Measurements from ENCODE around the gene PTPRZ1.

The PTPRZ1 gene

DNA sequence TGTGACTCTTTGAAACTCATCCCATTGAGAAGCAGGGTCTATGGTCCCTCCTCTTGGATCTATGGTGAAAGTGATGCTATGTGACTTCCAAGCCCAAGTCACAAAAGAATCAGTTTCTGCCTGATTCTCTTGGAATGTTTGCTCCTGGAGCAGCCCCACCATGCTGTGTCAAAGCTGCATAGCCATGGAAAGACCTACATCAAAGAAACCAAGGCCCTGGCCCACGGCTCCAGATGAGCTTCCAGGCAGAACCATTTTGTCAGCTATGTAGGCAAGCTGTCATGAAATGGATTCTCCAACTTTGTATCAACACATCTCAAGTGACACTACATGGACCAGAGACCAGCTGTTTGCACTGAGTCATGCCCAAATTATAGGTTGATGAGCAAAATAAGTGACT is 194.1 kb downstream of the PTPRZ1 start:
- Histone ChIP-seq H3K36me3 (ENCODE audit: control insufficient read depth in 5 of 5, insufficient read depth in 5 of 5, low read length in 5 of 5) (no peaks in the 10 kb centered on the region), H3K27ac (ENCODE audit: low read depth, low read length) (no peak overlapping the region), H3K9me3 (ENCODE audit: control insufficient read depth in 5 of 5, low read length in 5 of 5) (no peaks in the 10 kb centered on the region), H3K27me3 (ENCODE audit: control insufficient read depth in 5 of 5, insufficient read depth in 4 of 5, low read length in 5 of 5) (peaks cover 0 to 3% (median 0%) of the 10 kb centered on the region in 5 donors), H3K4me3 (ENCODE audit: low read depth in 1 of 5, low read length in 5 of 5) (no peak overlapping the region), H3K4me1 (ENCODE audit: control insufficient read depth in 5 of 5, insufficient read depth in 5 of 5, low read length in 5 of 5) (no peaks in the 10 kb centered on the region), H3K9ac (ENCODE audit: low read length in 5 of 5) (no peak overlapping the region)

DNA sequence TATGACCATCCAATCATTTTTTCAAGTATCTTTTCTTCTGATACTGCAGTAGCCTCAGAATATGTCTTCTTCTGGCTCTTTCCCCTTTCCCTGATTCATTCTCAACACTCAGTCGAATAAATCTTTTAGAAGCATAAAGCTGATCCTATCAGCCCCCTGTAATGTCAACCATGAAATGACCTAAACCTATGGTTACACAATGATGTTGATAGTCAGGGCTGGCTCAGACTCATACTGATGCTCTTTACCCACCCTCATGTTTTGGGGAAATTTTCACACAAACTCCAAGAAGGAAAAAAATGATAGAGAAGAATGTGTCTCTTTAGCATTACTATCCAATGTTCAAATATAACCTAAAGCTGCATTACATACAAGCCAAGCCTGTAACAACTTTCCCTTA is 195.1 kb downstream of the PTPRZ1 start:
- H3K4me3 ChIP-seq (ENCODE audit: low read depth in 1 of 5, low read length in 5 of 5): no peak overlapping the region
- no peaks in the 10 kb centered on the region for H3K36me3 ChIP-seq (ENCODE audit: control insufficient read depth in 5 of 5, insufficient read depth in 5 of 5, low read length in 5 of 5)

DNA sequence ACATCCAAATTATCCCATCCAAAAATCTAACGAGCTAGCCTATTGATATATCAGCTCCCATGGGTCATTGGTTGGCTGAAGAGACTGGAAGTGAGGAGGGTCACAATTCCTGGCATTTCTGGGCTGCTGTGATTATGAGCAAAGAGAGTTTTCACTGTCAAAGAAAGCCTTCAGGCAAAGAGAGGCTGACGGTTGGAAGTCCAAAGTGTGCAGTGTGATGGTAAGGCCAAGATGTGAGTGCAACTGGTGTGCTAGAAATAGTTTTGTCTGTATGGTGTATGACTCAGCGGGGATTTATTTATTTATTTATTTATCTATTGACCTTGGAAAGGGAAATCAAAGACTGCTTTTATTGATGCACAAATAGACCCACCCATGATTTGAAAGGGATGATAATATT is 196.0 kb downstream of the PTPRZ1 start:
- H3K9me3 ChIP-seq (ENCODE audit: control insufficient read depth in 5 of 5, low read length in 5 of 5): no peaks in the 10 kb centered on the region
- H3K36me3 ChIP-seq (ENCODE audit: control insufficient read depth in 5 of 5, insufficient read depth in 5 of 5, low read length in 5 of 5): no peaks in the 10 kb centered on the region
- peaks cover 0 to 3% (median 0%) of the 10 kb centered on the region in 5 donors for H3K27me3 ChIP-seq (ENCODE audit: control insufficient read depth in 5 of 5, insufficient read depth in 4 of 5, low read length in 5 of 5)
- no peak overlapping the region for H3K9ac ChIP-seq (ENCODE audit: low read length in 5 of 5)
- no peak overlapping the region for H3K4me3 ChIP-seq (ENCODE audit: low read depth in 1 of 5, low read length in 5 of 5)
- H3K27ac ChIP-seq (ENCODE audit: low read depth, low read length): no peak overlapping the region
- no peaks in the 10 kb centered on the region for H3K4me1 ChIP-seq (ENCODE audit: control insufficient read depth in 5 of 5, insufficient read depth in 5 of 5, low read length in 5 of 5)

More for the DNA sequence above, 195.1 kb downstream of the PTPRZ1 start:
- Histone ChIP-seq H3K9me3 (ENCODE audit: control insufficient read depth in 5 of 5, low read length in 5 of 5) (no peaks in the 10 kb centered on the region), H3K27ac (ENCODE audit: low read depth, low read length) (no peak overlapping the region), H3K27me3 (ENCODE audit: control insufficient read depth in 5 of 5, insufficient read depth in 4 of 5, low read length in 5 of 5) (peaks cover 0 to 3% (median 0%) of the 10 kb centered on the region in 5 donors), H3K9ac (ENCODE audit: low read length in 5 of 5) (no peak overlapping the region), H3K4me1 (ENCODE audit: control insufficient read depth in 5 of 5, insufficient read depth in 5 of 5, low read length in 5 of 5) (no peaks in the 10 kb centered on the region)

- H3K4me3 ChIP-seq (ENCODE audit: low read depth in 1 of 5, low read length in 5 of 5): no peak overlapping the region
- no peak overlapping the region for H3K27ac ChIP-seq (ENCODE audit: low read depth, low read length)
- no peak overlapping the region for H3K9ac ChIP-seq (ENCODE audit: low read length in 5 of 5)
- peaks cover 0 to 7% (median 4%) of the 10 kb centered on the region in 5 donors for H3K36me3 ChIP-seq (ENCODE audit: control insufficient read depth in 5 of 5, insufficient read depth in 5 of 5, low read length in 5 of 5)
- H3K4me1 ChIP-seq (ENCODE audit: control insufficient read depth in 5 of 5, insufficient read depth in 5 of 5, low read length in 5 of 5): no peaks in the 10 kb centered on the region
- H3K9me3 ChIP-seq (ENCODE audit: control insufficient read depth in 5 of 5, low read length in 5 of 5): no peaks in the 10 kb centered on the region
- peaks cover 0 to 3% (median 0%) of the 10 kb centered on the region in 5 donors for H3K27me3 ChIP-seq (ENCODE audit: control insufficient read depth in 5 of 5, insufficient read depth in 4 of 5, low read length in 5 of 5)
Measured at GRCh38 chr7:122070062-122070461, 197.1 kb downstream of the PTPRZ1 start.

DNA sequence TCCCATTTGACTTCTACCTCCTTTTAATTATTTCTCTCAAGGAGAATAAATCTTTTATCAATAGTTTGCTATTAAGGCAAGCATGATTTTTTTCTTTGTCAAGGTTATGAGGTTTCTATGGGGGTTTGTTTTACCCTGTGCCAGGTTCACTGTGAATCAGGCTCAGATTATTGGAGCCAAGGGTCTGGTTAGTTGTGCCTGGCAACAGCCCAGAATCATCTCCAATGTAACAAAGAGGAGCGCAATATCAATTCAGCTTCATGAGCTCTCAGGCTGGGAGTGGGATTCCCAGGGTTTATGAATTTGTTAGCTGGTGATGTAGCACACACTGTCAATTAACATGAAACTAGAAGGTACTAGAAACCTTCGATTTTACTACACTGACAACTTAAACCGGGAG is 197.9 kb downstream of the PTPRZ1 start:
- no peak overlapping the region for H3K9ac ChIP-seq (ENCODE audit: low read length in 5 of 5)
- H3K4me3 ChIP-seq (ENCODE audit: low read depth in 1 of 5, low read length in 5 of 5): no peak overlapping the region
- no peaks in the 10 kb centered on the region for H3K4me1 ChIP-seq (ENCODE audit: control insufficient read depth in 5 of 5, insufficient read depth in 5 of 5, low read length in 5 of 5)
- peaks cover 0 to 10% (median 7%) of the 10 kb centered on the region in 5 donors for H3K36me3 ChIP-seq (ENCODE audit: control insufficient read depth in 5 of 5, insufficient read depth in 5 of 5, low read length in 5 of 5)
- no peaks in the 10 kb centered on the region for H3K9me3 ChIP-seq (ENCODE audit: control insufficient read depth in 5 of 5, low read length in 5 of 5)
- H3K27ac ChIP-seq (ENCODE audit: low read depth, low read length): no peak overlapping the region
- H3K27me3 ChIP-seq (ENCODE audit: control insufficient read depth in 5 of 5, insufficient read depth in 4 of 5, low read length in 5 of 5): peaks cover 0 to 3% (median 0%) of the 10 kb centered on the region in 5 donors

DNA sequence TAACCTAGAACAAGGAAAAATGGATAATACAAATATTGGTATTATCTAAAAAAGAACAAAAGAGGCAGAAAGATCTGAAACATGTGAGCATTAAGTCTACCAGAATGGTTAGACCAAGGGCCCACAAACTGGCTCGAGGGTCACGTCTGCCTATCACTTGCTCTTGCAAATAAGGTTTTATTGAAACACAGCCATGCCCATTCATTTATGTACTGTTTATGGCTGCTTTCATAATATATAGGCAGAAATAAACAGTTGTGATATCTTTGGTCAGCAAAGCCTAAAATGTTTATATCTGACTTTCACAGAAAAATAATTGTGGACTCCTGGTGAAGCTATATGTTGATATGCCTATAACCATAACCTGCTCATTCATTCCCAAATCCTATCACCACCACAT is 199.3 kb downstream of the PTPRZ1 start:
- H3K9ac ChIP-seq (ENCODE audit: low read length in 5 of 5): no peak overlapping the region
- no peaks in the 10 kb centered on the region for H3K9me3 ChIP-seq (ENCODE audit: control insufficient read depth in 5 of 5, low read length in 5 of 5)
- no peak overlapping the region for H3K4me3 ChIP-seq (ENCODE audit: low read depth in 1 of 5, low read length in 5 of 5)
- no peak overlapping the region for H3K27ac ChIP-seq (ENCODE audit: low read depth, low read length)
- peaks cover 5 to 22% (median 17%) of the 10 kb centered on the region in 5 donors for H3K36me3 ChIP-seq (ENCODE audit: control insufficient read depth in 5 of 5, insufficient read depth in 5 of 5, low read length in 5 of 5)
- no peaks in the 10 kb centered on the region for H3K27me3 ChIP-seq (ENCODE audit: control insufficient read depth in 5 of 5, insufficient read depth in 4 of 5, low read length in 5 of 5)
- H3K4me1 ChIP-seq (ENCODE audit: control insufficient read depth in 5 of 5, insufficient read depth in 5 of 5, low read length in 5 of 5): no peaks in the 10 kb centered on the region

DNA sequence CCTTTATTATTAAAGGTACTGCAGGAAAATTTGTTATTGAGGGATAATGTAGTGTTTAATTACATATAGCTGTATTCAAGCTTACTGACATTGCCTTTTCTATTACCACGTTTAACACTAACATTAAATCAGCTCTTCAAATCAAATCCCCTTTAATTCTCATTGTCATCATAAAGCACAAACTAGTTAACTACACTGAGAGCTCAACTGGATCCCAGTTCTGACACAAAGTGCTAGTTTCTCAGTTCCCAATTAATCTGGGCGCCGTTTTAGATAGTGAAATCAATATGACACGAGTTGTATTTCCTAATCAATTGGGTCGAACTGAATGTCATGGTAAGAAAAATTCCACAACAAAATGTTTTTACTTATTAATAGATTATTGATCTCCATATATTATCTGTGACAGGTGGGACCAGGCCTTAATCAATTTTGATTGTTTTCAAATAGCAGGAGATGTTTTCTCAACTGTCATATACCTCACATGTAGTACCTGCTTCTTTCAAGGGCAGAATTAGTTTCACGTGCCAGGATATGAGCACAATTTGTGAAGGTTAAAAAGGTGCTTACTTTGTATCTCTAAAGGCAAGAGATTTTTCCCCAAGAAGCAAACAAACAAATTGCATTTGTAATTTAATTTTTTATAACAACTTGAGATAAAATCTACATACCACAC is 200.1 kb downstream of the PTPRZ1 start:
- no peak overlapping the region for H3K9ac ChIP-seq (ENCODE audit: low read length in 5 of 5)
- no peaks in the 10 kb centered on the region for H3K27me3 ChIP-seq (ENCODE audit: control insufficient read depth in 5 of 5, insufficient read depth in 4 of 5, low read length in 5 of 5)
- H3K4me3 ChIP-seq (ENCODE audit: low read depth in 1 of 5, low read length in 5 of 5): no peak overlapping the region
- H3K36me3 ChIP-seq (ENCODE audit: control insufficient read depth in 5 of 5, insufficient read depth in 5 of 5, low read length in 5 of 5): peaks cover 13 to 28% (median 25%) of the 10 kb centered on the region in 5 donors
- no peak overlapping the region for H3K27ac ChIP-seq (ENCODE audit: low read depth, low read length)
- H3K9me3 ChIP-seq (ENCODE audit: control insufficient read depth in 5 of 5, low read length in 5 of 5): no peaks in the 10 kb centered on the region
- no peaks in the 10 kb centered on the region for H3K4me1 ChIP-seq (ENCODE audit: control insufficient read depth in 5 of 5, insufficient read depth in 5 of 5, low read length in 5 of 5)

DNA sequence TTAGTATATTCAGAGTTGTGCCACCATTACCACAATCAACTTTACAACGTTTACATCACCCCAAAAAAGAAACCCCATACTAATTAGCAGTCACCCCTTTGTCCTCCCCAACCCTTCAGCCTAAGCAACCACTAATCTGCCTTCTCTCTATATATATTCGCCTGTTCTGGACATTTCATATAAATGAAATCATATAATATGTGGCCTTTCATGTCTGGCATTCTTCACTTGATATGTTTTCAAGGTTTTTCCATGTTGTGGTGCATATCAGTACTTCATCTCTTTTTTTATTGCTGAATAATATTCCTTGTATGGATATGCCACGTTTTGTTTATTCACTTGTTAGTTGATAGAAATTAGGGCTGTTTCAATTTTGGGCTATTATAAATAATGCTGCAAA is 200.7 kb downstream of the PTPRZ1 start:
- Histone ChIP-seq H3K27ac (ENCODE audit: low read depth, low read length) (no peak overlapping the region), H3K36me3 (ENCODE audit: control insufficient read depth in 5 of 5, insufficient read depth in 5 of 5, low read length in 5 of 5) (peaks cover 15 to 30% (median 26%) of the 10 kb centered on the region in 5 donors), H3K9ac (ENCODE audit: low read length in 5 of 5) (no peak overlapping the region), H3K4me3 (ENCODE audit: low read depth in 1 of 5, low read length in 5 of 5) (no peak overlapping the region), H3K9me3 (ENCODE audit: control insufficient read depth in 5 of 5, low read length in 5 of 5) (no peaks in the 10 kb centered on the region), H3K27me3 (ENCODE audit: control insufficient read depth in 5 of 5, insufficient read depth in 4 of 5, low read length in 5 of 5) (no peaks in the 10 kb centered on the region), H3K4me1 (ENCODE audit: control insufficient read depth in 5 of 5, insufficient read depth in 5 of 5, low read length in 5 of 5) (no peaks in the 10 kb centered on the region)

DNA sequence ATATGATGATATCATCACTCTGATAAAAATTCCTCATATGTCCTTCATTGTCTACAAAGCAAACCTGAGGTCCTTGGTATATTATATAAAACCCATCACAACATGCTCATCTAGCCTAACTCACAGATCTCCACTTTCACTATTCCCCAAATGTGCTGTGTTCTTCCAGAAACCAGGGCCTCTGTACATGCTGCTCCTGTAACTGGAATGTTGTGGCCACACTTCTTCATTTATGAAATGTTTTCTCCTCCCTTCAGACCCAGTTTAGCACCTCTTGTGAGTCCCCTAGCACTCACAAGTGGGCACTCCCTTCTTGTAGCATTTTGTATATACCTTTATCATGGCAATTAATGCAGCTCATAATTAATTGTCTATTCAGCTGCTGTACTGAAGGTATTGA is 209.2 kb downstream of the PTPRZ1 start:
- Histone ChIP-seq H3K9ac (ENCODE audit: low read length in 5 of 5) (no peak overlapping the region), H3K27ac (ENCODE audit: low read depth, low read length) (no peak overlapping the region), H3K36me3 (ENCODE audit: control insufficient read depth in 5 of 5, insufficient read depth in 5 of 5, low read length in 5 of 5) (peaks cover 23 to 62% (median 44%) of the 10 kb centered on the region in 5 donors), H3K4me1 (ENCODE audit: control insufficient read depth in 5 of 5, insufficient read depth in 5 of 5, low read length in 5 of 5) (no peaks in the 10 kb centered on the region), H3K4me3 (ENCODE audit: low read depth in 1 of 5, low read length in 5 of 5) (no peak overlapping the region), H3K9me3 (ENCODE audit: control insufficient read depth in 5 of 5, low read length in 5 of 5) (no peaks in the 10 kb centered on the region), H3K27me3 (ENCODE audit: control insufficient read depth in 5 of 5, insufficient read depth in 4 of 5, low read length in 5 of 5) (no peaks in the 10 kb centered on the region)

- H3K4me3 ChIP-seq (ENCODE audit: low read depth in 1 of 5, low read length in 5 of 5): no peak overlapping the region
- no peak overlapping the region for H3K27ac ChIP-seq (ENCODE audit: low read depth, low read length)
- H3K36me3 ChIP-seq (ENCODE audit: control insufficient read depth in 5 of 5, insufficient read depth in 5 of 5, low read length in 5 of 5): peaks cover 19 to 62% (median 40%) of the 10 kb centered on the region in 5 donors
- H3K9me3 ChIP-seq (ENCODE audit: control insufficient read depth in 5 of 5, low read length in 5 of 5): no peaks in the 10 kb centered on the region
- no peak overlapping the region for H3K9ac ChIP-seq (ENCODE audit: low read length in 5 of 5)
- H3K4me1 ChIP-seq (ENCODE audit: control insufficient read depth in 5 of 5, insufficient read depth in 5 of 5, low read length in 5 of 5): no peaks in the 10 kb centered on the region
- H3K27me3 ChIP-seq (ENCODE audit: control insufficient read depth in 5 of 5, insufficient read depth in 4 of 5, low read length in 5 of 5): no peaks in the 10 kb centered on the region
Measured at GRCh38 chr7:122082670-122083069, 209.7 kb downstream of the PTPRZ1 start.
